Effector CD8-positive, alpha-beta T cell (primary cell): ENCODE measurements around the gene FNBP1L.

Experiments
- DNase-seq: peaks from one replicate; lab custom pipeline; 2025; lab: John Stamatoyannopoulos, UW

FNBP1L gene

GRCh38 chr1:93489756-93490155, 41.8 kb downstream of the FNBP1L start:
- no peak for DNase-seq

- no peak for DNase-seq
Observed at GRCh38 chr1:93490357-93490756, 42.4 kb downstream of the FNBP1L start.

- no peak for DNase-seq
Observed at GRCh38 chr1:93495911-93496310, 48.0 kb downstream of the FNBP1L start.

DNA sequence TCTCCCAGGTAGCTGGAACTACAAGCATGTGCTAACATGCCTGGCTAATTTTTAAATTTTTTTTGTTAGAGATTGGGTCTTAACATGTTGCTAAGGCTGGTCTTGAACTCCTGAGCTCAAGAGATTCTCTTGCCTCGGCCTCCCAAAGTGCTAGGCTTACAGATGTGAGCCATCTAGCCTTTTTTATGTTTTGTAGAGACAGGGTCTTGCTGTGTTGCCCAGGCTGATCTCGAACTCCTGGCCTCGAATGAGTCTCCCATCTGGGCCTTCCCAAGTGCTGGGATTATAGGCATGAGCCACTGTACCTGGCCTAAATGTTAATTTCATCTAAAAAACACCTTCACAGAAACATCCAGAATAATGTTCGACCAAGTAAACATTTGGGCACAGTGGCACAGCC, 48.6 kb downstream of the FNBP1L start:
- DNase-seq, result no peak

- no peak for DNase-seq
Observed at GRCh38 chr1:93499075-93499474, 51.2 kb downstream of the FNBP1L start.

DNA sequence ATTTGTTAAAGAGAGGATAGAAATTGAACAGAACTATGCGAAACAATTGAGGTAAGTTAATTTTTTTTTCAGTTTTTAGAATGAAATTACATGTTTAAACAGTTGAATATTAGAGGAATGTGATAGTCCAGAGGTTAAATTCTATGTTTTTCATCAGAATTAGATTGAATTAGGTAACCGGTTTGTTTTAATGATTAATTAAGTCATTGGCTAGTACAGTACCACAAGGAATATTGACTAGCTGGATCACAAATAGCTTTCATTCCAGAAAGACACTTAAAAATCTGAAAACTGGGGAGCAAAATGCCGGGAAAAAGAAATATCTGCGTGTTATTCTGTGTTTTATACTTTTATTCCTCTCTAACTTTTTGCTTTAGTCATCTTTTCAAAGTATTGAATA, 51.6 kb downstream of the FNBP1L start:
- no peak for DNase-seq

GRCh38 chr1:93500275-93500674, 52.4 kb downstream of the FNBP1L start:
- DNase-seq, result no peak

DNA sequence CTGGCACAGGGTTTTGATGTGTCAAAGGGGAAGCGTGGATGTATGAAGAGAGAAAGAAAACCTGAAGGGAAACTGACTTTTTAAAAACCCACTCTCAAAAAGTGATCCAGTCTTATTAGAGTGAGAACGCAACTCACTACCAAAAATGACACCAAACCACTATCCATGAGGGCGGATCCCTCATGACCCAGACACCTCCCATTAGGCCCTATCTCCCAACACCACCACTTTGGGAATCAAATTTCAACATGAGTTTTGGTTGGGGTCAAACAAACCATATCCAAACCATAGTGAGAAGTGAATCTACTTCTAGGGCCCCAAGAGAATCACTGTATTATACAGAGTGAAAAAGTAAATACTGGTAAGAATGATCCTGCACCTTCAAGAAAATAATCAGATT, 53.5 kb downstream of the FNBP1L start:
- DNase-seq, result no peak

DNA sequence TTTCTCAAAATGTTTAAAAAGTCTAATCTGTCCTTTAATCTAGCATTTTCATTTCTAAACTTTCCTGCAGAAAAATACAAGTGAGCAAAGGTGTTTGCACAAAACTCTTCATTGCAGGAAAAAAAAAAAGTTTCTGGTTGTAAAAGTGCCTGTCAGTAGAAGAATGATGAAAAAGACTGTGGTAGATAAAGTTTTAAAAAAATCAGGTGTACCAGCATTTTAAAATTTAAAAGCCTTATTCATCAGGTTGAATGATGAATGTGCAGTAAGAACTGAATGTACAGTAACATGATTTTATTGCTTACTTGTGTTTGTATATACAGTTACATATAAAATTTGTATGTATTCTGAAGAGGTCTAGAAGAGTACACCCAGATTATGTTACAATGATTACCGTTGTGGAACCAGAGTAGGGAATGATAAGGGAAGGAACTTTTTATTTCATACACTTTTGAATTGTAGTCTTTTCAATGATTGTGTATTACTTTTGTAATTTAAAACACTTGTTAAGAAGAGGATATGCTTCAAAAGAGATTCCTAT, 54.0 kb downstream of the FNBP1L start:
- no peak for DNase-seq

GRCh38 chr1:93502571-93502970, 54.7 kb downstream of the FNBP1L start:
- no peak for DNase-seq

GRCh38 chr1:93503163-93503562, 55.2 kb downstream of the FNBP1L start:
- no peak for DNase-seq

DNA sequence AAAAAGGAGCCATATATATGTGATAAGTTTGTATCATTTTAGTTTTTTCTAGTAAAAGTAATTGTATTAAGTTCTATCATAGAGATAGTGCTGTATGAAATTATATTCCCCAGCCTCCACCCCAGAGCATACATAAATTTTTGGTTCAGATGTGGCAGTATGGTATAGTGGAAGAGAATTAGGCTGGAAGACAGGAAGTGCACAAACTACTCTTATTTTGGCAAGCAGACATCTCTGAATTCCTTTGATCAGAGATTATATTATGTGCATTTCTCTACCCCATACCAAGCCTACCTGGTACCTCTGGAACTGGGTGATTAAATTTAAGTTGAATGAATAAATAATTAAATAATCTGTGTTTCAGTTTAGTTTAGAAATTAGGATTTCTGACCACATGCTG, 55.9 kb downstream of the FNBP1L start:
- no peak for DNase-seq

DNA sequence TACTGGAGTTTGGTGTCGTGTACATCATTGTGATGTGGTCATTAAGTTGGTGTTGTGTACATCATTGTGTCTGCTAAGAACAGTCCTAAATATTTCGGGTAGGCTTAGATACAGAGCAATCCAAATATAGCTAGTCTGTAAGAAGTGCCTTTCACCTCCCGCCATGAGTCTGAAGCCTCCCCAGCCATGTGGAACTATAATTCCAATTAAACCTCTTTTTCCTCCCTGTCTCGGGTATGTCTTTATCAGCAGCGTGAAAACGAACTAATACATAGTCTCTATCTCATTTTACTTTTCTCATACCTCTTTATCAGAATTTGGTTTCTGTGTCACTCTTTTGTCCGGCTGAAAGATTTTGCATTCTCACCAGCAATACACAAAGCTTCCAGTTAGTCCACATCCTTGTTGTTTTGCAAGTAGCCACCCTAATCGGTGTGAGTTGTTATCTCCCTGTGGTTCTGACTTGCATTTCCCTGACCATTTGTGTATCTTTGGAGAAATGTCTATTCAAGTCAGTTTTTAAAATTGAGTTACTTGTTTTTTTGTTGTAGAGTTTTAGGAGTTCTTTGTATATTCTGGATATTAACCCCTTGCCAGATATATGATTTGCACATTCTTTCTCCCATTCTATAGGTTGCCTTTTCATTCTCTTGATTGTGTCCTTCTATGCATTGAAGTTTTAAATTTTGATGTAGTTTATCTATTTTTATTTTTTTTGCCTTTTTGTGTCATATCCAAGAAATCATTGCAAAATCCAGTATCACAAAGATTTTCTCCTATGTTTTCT, 56.5 kb downstream of the FNBP1L start:
- no peak for DNase-seq

GRCh38 chr1:93506126-93506525, 58.2 kb downstream of the FNBP1L start:
- DNase-seq, result no peak

DNA sequence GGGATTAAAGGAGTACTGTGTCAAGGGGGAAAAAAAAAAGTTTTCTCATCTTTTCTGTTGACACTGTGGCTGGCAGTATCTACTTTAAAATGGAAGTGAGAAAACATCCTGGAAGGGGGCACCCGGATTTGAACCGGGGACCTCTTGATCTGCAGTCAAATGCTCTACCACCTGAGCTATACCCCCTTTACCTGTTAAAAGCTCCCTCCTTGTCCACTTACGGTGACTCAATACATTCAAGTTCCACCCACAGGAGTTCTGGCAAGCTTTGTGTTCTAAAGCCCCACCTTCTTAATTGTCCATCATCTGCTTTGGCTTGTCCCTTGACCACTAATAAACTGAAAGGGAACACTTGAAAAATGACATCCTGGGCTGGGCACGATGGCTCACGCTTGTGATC, 68.2 kb downstream of the FNBP1L start:
- no peak for DNase-seq

- DNase-seq, result no peak
Observed at GRCh38 chr1:93518516-93518915, 70.6 kb downstream of the FNBP1L start.

DNA sequence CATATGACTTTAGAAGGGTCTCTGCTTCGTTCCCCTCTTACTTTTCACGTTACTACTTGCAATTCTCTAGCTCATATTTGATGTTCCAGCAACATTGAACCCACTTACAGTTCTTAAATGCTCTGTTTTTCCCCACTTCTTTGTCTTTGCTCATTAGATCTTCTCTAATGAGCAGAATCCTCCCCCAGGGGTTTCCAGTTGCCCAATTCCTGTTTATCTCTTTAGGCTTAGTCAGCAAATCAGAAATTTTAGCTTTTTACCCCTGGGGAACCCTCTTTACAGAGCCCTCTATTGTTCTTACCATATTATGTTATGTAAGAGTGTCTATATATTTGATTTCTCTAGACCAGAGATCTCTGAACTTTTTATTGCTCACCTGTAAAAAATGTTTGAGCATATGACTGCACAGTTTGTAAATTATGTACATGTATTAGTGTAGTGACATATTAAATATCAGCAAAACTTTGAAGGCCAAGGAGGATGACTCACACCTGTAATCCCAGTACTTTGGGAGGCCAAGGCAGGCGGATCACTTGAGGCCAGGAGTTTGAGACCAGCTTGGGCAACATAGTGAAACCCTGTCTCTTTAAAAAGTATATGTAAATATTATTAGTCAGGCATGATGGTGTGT, 71.4 kb downstream of the FNBP1L start:
- DNase-seq, result no peak

- DNase-seq, result no peak
Observed at GRCh38 chr1:93521618-93522017, 73.7 kb downstream of the FNBP1L start.

GRCh38 chr1:93522721-93523120, 74.8 kb downstream of the FNBP1L start:
- no peak for DNase-seq

DNA sequence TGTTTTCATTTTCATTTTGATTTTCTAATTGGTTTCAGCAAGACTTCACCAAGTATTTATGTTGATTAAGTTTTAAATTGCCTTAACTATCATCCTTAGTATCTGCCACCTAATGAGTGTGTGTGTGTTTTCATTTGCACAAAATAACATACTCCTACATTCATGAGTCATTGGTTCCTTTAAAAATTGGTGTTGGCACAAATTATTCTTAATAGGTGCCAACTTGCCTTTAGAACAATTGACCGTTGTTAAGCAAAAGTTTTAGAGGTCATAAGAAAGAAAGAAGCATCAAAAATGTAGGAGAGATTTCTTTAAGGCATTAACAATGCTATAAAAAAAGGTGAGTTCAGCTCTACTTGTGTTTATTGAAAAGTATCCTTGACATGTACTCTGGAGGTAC, 77.5 kb downstream of the FNBP1L start:
- no peak for DNase-seq

GRCh38 chr1:93526431-93526830, 78.5 kb downstream of the FNBP1L start:
- no peak for DNase-seq

GRCh38 chr1:93528412-93528811, 80.5 kb downstream of the FNBP1L start:
- DNase-seq, result no peak

- DNase-seq, result no peak
Observed at GRCh38 chr1:93531193-93531592, 83.3 kb downstream of the FNBP1L start.
